Suprapubic skin (tissue), 3 donors: Measurements from ENCODE around the gene EXOC3L4.

Experiments
- CTCF ChIP-seq, 2 donors: fragments of 200-600 bp in 1 of 2; fragments of 450-650 bp in 1 of 2; sonication (generic) in 1 of 2; IDR thresholded peaks; one replicate each; pipeline ENCODE4 v1.5.1; 2016 to 2019; ENCODE audit warnings: antibody characterized with exemption in 2 of 2, mild to moderate bottlenecking in 1 of 2, moderate library complexity in 1 of 2
- POLR2AphosphoS5 ChIP-seq, 3 donors: sonication (generic); formaldehyde crosslinking; IDR thresholded peaks; one replicate each; pipeline ENCODE4 v1.6.1; 2017; ENCODE audit warnings: antibody characterized with exemption in 3 of 3

GRCh38 chr14:103131580-103131979 lies 37.1 kb downstream of the EXOC3L4 start:
- TF ChIP-seq CTCF (IDR thresholded peaks at IDR 0.05): no peak
- TF ChIP-seq POLR2AphosphoS5 (IDR thresholded peaks at IDR 0.05): no peak
